SK-N-SH (cell line): Measurements from ENCODE around the gene DNAJC1.

Source experiments
- CHD2 ChIP-seq: fragments of 150-350 bp; IDR thresholded peaks from 2 replicates; pipeline ENCODE4 v1.6.1; 2018; ENCODE audit warnings: low read length; ENCODE audit not compliant: partially characterized antibody
- EP300 ChIP-seq, 2 experiments: IDR thresholded peaks; 2 replicates each; pipeline versions ENCODE4 v1.4.0 to v1.6.1; 2012; ENCODE audit warnings: borderline replicate concordance in 1 of 2, low read depth in 1 of 2, low read length in 1 of 2
- EZH2phosphoT487 ChIP-seq: fragments of 200-600 bp; sonication (generic); IDR thresholded peaks from 2 replicates; pipeline ENCODE4 v1.6.1; 2017; ENCODE audit warnings: low read depth, mixed run types, mild to moderate bottlenecking, antibody characterized with exemption, moderate library complexity, borderline replicate concordance
- GABPA ChIP-seq: IDR thresholded peaks from 2 replicates; pipeline ENCODE4 v1.4.0; 2012; ENCODE audit warnings: low read depth, mild to moderate bottlenecking
- MXI1 ChIP-seq: IDR thresholded peaks from 2 replicates; pipeline ENCODE4 v1.6.1; 2012; ENCODE audit warnings: mild to moderate bottlenecking, low read depth, low read length, improper control_type of control experiment
- POLR2AphosphoS5 ChIP-seq: IDR thresholded peaks from 2 replicates; pipeline ENCODE4 v1.6.1; 2012; ENCODE audit warnings: low read depth, low read length
- RFX5 ChIP-seq: IDR thresholded peaks from 2 replicates; pipeline ENCODE4 v1.6.1; 2012; ENCODE audit warnings: mild to moderate bottlenecking, improper control_type of control experiment, low read length
- TF ChIP-seq, protein P1 (sequence below): fragments of 200-600 bp; sonication (generic); IDR thresholded peaks from 2 replicates; pipeline ENCODE4 v1.6.1; 2017; ENCODE audit warnings: antibody characterized with exemption, mild to moderate bottlenecking, moderate library complexity
- TF ChIP-seq, protein P2 (sequence below): IDR thresholded peaks from 2 replicates; pipeline ENCODE4 v1.4.0; 2012; ENCODE audit warnings: low read depth, borderline replicate concordance
- TF ChIP-seq, protein P3 (sequence below): fragments of 150-350 bp; IDR thresholded peaks from 2 replicates; pipeline ENCODE4 v1.6.1; 2017; ENCODE audit warnings: antibody characterized with exemption, low read length, low read depth, borderline replicate concordance

DNA sequence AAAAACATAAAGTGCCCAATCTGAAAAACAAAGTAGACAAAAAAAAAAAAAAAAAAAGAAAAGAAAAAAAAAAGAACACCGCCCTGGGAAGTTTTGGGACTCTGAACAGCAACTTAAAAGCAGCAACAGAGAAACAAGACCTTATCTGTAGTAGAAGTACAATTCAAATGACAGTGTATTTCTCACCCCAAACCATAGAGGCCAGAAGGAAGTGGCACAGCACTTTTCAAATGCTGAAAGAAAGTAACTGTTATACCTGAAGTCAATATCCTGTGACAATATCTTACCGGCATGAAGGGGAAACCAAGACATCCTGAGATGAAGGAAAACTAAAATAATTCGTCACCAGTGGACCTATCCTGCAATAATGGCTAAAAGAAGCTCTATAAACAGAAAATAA, 112.1 kb downstream of the DNAJC1 start:
- TF ChIP-seq EP300 (IDR thresholded peaks at IDR 0.05; ENCODE audit: borderline replicate concordance in 1 of 2, low read depth in 1 of 2, low read length in 1 of 2) (no peak), CHD2 (no peak), GABPA (no peak), POLR2AphosphoS5 (no peak), RFX5 (no peak), MXI1 (no peak), EZH2phosphoT487 (no peak)
- TF ChIP-seq, protein P1, sequence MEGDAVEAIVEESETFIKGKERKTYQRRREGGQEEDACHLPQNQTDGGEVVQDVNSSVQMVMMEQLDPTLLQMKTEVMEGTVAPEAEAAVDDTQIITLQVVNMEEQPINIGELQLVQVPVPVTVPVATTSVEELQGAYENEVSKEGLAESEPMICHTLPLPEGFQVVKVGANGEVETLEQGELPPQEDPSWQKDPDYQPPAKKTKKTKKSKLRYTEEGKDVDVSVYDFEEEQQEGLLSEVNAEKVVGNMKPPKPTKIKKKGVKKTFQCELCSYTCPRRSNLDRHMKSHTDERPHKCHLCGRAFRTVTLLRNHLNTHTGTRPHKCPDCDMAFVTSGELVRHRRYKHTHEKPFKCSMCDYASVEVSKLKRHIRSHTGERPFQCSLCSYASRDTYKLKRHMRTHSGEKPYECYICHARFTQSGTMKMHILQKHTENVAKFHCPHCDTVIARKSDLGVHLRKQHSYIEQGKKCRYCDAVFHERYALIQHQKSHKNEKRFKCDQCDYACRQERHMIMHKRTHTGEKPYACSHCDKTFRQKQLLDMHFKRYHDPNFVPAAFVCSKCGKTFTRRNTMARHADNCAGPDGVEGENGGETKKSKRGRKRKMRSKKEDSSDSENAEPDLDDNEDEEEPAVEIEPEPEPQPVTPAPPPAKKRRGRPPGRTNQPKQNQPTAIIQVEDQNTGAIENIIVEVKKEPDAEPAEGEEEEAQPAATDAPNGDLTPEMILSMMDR: no peak
- TF ChIP-seq, protein P2, sequence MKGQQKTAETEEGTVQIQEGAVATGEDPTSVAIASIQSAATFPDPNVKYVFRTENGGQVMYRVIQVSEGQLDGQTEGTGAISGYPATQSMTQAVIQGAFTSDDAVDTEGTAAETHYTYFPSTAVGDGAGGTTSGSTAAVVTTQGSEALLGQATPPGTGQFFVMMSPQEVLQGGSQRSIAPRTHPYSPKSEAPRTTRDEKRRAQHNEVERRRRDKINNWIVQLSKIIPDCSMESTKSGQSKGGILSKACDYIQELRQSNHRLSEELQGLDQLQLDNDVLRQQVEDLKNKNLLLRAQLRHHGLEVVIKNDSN: no peak
- TF ChIP-seq, protein P3, sequence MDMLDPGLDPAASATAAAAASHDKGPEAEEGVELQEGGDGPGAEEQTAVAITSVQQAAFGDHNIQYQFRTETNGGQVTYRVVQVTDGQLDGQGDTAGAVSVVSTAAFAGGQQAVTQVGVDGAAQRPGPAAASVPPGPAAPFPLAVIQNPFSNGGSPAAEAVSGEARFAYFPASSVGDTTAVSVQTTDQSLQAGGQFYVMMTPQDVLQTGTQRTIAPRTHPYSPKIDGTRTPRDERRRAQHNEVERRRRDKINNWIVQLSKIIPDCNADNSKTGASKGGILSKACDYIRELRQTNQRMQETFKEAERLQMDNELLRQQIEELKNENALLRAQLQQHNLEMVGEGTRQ: no peak
